ENCODE results near the gene CCL25. TPM values are rescaled to one million over a fixed set of nuclear protein-coding genes. Genes with fewer than 3 reads are reported as not detected.

CCL25 gene
- total and polyA plus RNA-seq, 9 of the 15 experiments (the other 6 are each of a cell fraction or from before 2014, with no cell fraction given): 0.15 TPM; not detected in 8

GRCh38 chr19:8056533-8056932 is 4.0 kb downstream of the CCL25 start:
- Histone ChIP-seq H3K9me1 (ENCODE audit: control insufficient read depth, insufficient read depth, low read length) (no peaks in the 10 kb centered on the region), H3K9me3 (replicated peaks; ENCODE audit: control insufficient read depth, insufficient read depth, low read depth, low read length) (no peaks in the 10 kb centered on the region), H3K79me2 (ENCODE audit: control insufficient read depth, insufficient read depth, low read length) (no peaks in the 10 kb centered on the region), H2AFZ (ENCODE audit: low read depth, low read length) (no peak overlapping the region), H3K36me3 (ENCODE audit: control insufficient read depth, insufficient read depth, low read length) (no peaks in the 10 kb centered on the region), H3K9ac (ENCODE audit: insufficient read depth in 1 of 2, low read depth in 2 of 2, low read length in 2 of 2) (no peak overlapping the region), H3K4me3 (no peak overlapping the region), H3K4me2 (ENCODE audit: insufficient read depth, low read length) (no peak overlapping the region), H4K20me1 (replicated peaks; ENCODE audit: control insufficient read depth, insufficient read depth, low read length) (no peaks in the 10 kb centered on the region), H3K27me3 (ENCODE audit: control insufficient read depth in 2 of 2, insufficient read depth in 2 of 2, low read length in 2 of 2) (no peaks in the 10 kb centered on the region), H3K4me1 (replicated peaks in 1 of 2; ENCODE audit: control insufficient read depth in 2 of 2, insufficient read depth in 2 of 2, low read length in 2 of 2) (peaks cover 9 to 18% of the 10 kb centered on the region in 2 experiments; a peak in 4 of 5 replicates), H3K27ac (ENCODE audit: extremely low read depth, low read depth, low read length) (no peak overlapping the region)
- FAIRE-seq (no peak), DNase-seq (ENCODE audit: extremely low read depth in 1 of 4, low spot score in 3 of 4) (no peak), ATAC-seq (no peak)
- 58% methylated on average over 4 of the region's 4 CpGs for WGBS (ENCODE audit: insufficient coverage, low coverage, missing lambda C conversion rate)
- ChIA-PET POLR2A (interaction anchor here (0.6 to 1.7 kb wide), 4 partner anchors 10 to 225 kb away, joined by 3 to 4 read pairs (median 3); no protein-coding TSS in a partner anchor), CTCF (ENCODE audit: low intra/inter-chr PET ratio) (no interaction called here)
- intact Hi-C loops (cut with micrococcal nuclease) (no loop called here), in situ Hi-C loops (cut with MboI) (no loop called here)
- no TSS peak for BruUV-seq (replicated peaks)
- TF ChIP-seq RBM25 (IDR thresholded peaks at IDR 0.05; ENCODE audit: low read depth, low read length, severe bottlenecking) (peak; percentile 20), ZNF444 (CRISPR knock-in tag; IDR thresholded peaks at IDR 0.05) (no peak), ZNF121 (CRISPR knock-in tag; conservative IDR thresholded peaks at IDR 0.05) (peak; percentile 86), ZNF57 (CRISPR knock-in tag; IDR thresholded peaks at IDR 0.05) (no peak), CREM (IDR thresholded peaks at IDR 0.05; ENCODE audit: low read depth) (no peak), PHTF2 (CRISPR knock-in tag; IDR thresholded peaks at IDR 0.05) (no peak), TAF1 (IDR thresholded peaks at IDR 0.05; ENCODE audit: control insufficient read depth, extremely low read depth, insufficient read depth, low read length, severe bottlenecking) (no peak), CTCF (IDR thresholded peaks at IDR 0.05 in 2 of 3, conservative IDR thresholded peaks at IDR 0.05 in 1 of 3; ENCODE audit: insufficient read depth in 2 of 3, low read depth in 1 of 3, low read length in 3 of 3) (no peak), CBFA2T2 (conservative IDR thresholded peaks at IDR 0.05) (no peak), ZNF133 (CRISPR knock-in tag; IDR thresholded peaks at IDR 0.05) (no peak)
- TF ChIP-seq, protein P1, sequence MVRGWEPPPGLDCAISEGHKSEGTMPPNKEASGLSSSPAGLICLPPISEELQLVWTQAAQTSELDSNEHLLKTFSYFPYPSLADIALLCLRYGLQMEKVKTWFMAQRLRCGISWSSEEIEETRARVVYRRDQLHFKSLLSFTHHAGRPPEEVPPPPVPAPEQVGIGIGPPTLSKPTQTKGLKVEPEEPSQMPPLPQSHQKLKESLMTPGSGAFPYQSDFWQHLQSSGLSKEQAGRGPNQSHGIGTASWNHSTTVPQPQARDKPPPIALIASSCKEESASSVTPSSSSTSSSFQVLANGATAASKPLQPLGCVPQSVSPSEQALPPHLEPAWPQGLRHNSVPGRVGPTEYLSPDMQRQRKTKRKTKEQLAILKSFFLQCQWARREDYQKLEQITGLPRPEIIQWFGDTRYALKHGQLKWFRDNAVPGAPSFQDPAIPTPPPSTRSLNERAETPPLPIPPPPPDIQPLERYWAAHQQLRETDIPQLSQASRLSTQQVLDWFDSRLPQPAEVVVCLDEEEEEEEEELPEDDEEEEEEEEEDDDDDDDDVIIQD (CRISPR knock-in tag; IDR thresholded peaks at IDR 0.05): no peak
- TF ChIP-seq, protein P2, sequence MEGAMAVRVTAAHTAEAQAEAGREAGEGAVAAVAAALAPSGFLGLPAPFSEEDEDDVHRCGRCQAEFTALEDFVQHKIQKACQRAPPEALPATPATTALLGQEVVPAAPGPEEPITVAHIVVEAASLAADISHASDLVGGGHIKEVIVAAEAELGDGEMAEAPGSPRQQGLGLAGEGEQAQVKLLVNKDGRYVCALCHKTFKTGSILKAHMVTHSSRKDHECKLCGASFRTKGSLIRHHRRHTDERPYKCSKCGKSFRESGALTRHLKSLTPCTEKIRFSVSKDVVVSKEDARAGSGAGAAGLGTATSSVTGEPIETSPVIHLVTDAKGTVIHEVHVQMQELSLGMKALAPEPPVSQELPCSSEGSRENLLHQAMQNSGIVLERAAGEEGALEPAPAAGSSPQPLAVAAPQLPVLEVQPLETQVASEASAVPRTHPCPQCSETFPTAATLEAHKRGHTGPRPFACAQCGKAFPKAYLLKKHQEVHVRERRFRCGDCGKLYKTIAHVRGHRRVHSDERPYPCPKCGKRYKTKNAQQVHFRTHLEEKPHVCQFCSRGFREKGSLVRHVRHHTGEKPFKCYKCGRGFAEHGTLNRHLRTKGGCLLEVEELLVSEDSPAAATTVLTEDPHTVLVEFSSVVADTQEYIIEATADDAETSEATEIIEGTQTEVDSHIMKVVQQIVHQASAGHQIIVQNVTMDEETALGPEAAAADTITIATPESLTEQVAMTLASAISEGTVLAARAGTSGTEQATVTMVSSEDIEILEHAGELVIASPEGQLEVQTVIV (CRISPR knock-in tag; IDR thresholded peaks at IDR 0.05; ENCODE audit: borderline replicate concordance): no peak
